Keratinocyte (primary cell): ENCODE measurements around the gene NDUFA9. TPM values are rescaled to one million over a fixed set of nuclear protein-coding genes. Genes with fewer than 3 reads are reported as not detected.

ENCODE experiments used
- DNase-seq: peaks from one replicate; pipeline ENCODE4 v3.0.0-alpha.2; 2011; ENCODE audit warnings: low read depth, missing footprints, low spot score
- FAIRE-seq: peaks from 2 replicates; lab custom pipeline; 2011; peaks lifted over from hg19 to GRCh38; lab: Jason Lieb, UNC
- H2AFZ ChIP-seq: 2 replicates; pipeline ENCODE4 v1.6.0; 2012; ENCODE audit warnings: low read length, control low read depth, inconsistent platforms; ENCODE audit not compliant: control insufficient read depth
- H3K27ac ChIP-seq: 2 replicates; pipeline ENCODE4 v1.5.1; 2011; ENCODE audit warnings: low read length; ENCODE audit not compliant: control insufficient read depth, insufficient read depth
- H3K27me3 ChIP-seq: 3 replicates; pipeline ENCODE4 v1.6.0; 2011; ENCODE audit warnings: low read length; ENCODE audit not compliant: control insufficient read depth, insufficient read depth; ENCODE audit errors: extremely low read depth
- H3K36me3 ChIP-seq, 2 experiments: 2 replicates in 1 of 2; 3 replicates in 1 of 2; pipeline ENCODE4 v1.5.1; 2011; ENCODE audit warnings: low read length in 2 of 2, mild to moderate bottlenecking in 1 of 2; ENCODE audit not compliant: control insufficient read depth in 2 of 2, insufficient read depth in 2 of 2; ENCODE audit errors: extremely low read depth in 1 of 2
- H3K4me1 ChIP-seq: 3 replicates; pipeline ENCODE4 v1.5.1; 2011; ENCODE audit warnings: low read length; ENCODE audit not compliant: control insufficient read depth, insufficient read depth; ENCODE audit errors: extremely low read depth
- H3K4me2 ChIP-seq: 3 replicates; pipeline ENCODE4 v1.6.0; 2011; ENCODE audit warnings: low read depth, low read length; ENCODE audit not compliant: control insufficient read depth, insufficient read depth; ENCODE audit errors: extremely low read depth
- H3K4me3 ChIP-seq, 3 experiments: fragments of 200-600 bp in 1 of 3; sonication (generic) in 1 of 3; 2 replicates in 2 of 3; 3 replicates in 1 of 3; pipeline ENCODE4 v1.5.1; 2011 to 2016; ENCODE audit warnings: low read length in 3 of 3, mild to moderate bottlenecking in 3 of 3, control low read depth in 2 of 3, inconsistent platforms in 1 of 3, low read depth in 1 of 3, mixed read lengths in 1 of 3, mixed run types in 1 of 3, moderate library complexity in 1 of 3; ENCODE audit not compliant: control insufficient read depth in 2 of 3, insufficient read depth in 2 of 3; ENCODE audit errors: extremely low read depth in 1 of 3
- H3K79me2 ChIP-seq: 2 replicates; pipeline ENCODE4 v1.6.0; 2012; ENCODE audit warnings: low read length; ENCODE audit not compliant: control insufficient read depth, insufficient read depth
- H3K9ac ChIP-seq: 3 replicates; pipeline ENCODE4 v1.6.0; 2011; ENCODE audit warnings: low read length; ENCODE audit not compliant: control insufficient read depth, insufficient read depth; ENCODE audit errors: extremely low read depth
- H3K9me1 ChIP-seq: 3 replicates; pipeline ENCODE4 v1.6.0; 2011; ENCODE audit warnings: low read length; ENCODE audit not compliant: control insufficient read depth, insufficient read depth; ENCODE audit errors: extremely low read depth
- H3K9me3 ChIP-seq: 2 replicates; pipeline ENCODE4 v1.5.1; 2012; ENCODE audit warnings: low read depth, low read length; ENCODE audit not compliant: control insufficient read depth
- H4K20me1 ChIP-seq: 3 replicates; pipeline ENCODE4 v1.6.0; 2011; ENCODE audit warnings: low read length; ENCODE audit not compliant: control insufficient read depth, insufficient read depth; ENCODE audit errors: extremely low read depth
- CTCF ChIP-seq, 3 experiments: IDR thresholded peaks in 1 of 3; conservative IDR thresholded peaks in 1 of 3; optimal IDR thresholded peaks in 1 of 3; 2 replicates in 2 of 3; 3 replicates in 1 of 3; pipeline versions ENCODE3 to v1.5.1; 2011; ENCODE audit warnings: low read length in 3 of 3, mild to moderate bottlenecking in 3 of 3, moderate library complexity in 2 of 3, control low read depth in 1 of 3, inconsistent platforms in 1 of 3; ENCODE audit not compliant: insufficient read depth in 2 of 3; ENCODE audit errors: extremely low read depth in 1 of 3
- EZH2 ChIP-seq: IDR thresholded peaks from one replicate; pipeline ENCODE4 v1.6.1; 2012; ENCODE audit warnings: inconsistent platforms, mild to moderate bottlenecking, low read length, moderate library complexity
- dilution Hi-C: fragments of 300-500 bp; cut with MboI; formaldehyde crosslinking; loops from one replicate; pipeline ENCODE4 v1.7.0; 2020; ENCODE audit warnings: low sequenced_read_pairs; ENCODE audit not compliant: extremely low pct_ligation_motif_present
- polyA plus RNA-seq, 5 experiments: library from polyadenylated mRNA; depleted of rRNA in 3 of 5; stranded (reverse) in 3 of 5; stranded (forward) in 1 of 5; unstranded in 1 of 5; fragments of >200 nt; gene quantifications; 1 replicate in 1 of 5; 2 replicates in 3 of 5; 3 replicates in 1 of 5; pipeline versions ENCODE4 v1.2.1 to v1.2.3, GENCODE V29; 2011 to 2012; ENCODE audit warnings: missing spikeins in 2 of 5, low read depth in 1 of 5, low replicate concordance in 1 of 5

Gene NDUFA9
- polyA plus RNA-seq, 1 donor (not counting 4 experiments of a cell fraction or from before 2014, with no cell fraction given), result 84.6 TPM

GRCh38 chr12:4628406-4628805, 20.5 kb upstream of the NDUFA9 start:
- no peak for FAIRE-seq
- no peak overlapping the region for H2AFZ ChIP-seq
- dilution Hi-C loops, result no loop called here
- no peak overlapping the region for H3K27ac ChIP-seq
- no peak overlapping the region for H3K4me3 ChIP-seq
- no peaks in the 10 kb centered on the region for H3K79me2 ChIP-seq
- no peaks in the 10 kb centered on the region for H3K36me3 ChIP-seq
- H3K4me1 ChIP-seq, result no peaks in the 10 kb centered on the region
- TF ChIP-seq EZH2 (no peak), CTCF (optimal IDR thresholded peaks at IDR 0.05 in 1 of 3, IDR thresholded peaks at IDR 0.05 in 1 of 3, conservative IDR thresholded peaks at IDR 0.05 in 1 of 3; ENCODE audit: extremely low read depth in 1 of 3, insufficient read depth in 2 of 3, low read length in 3 of 3) (no peak)
- DNase-seq, result no peak
- H3K9me1 ChIP-seq, result no peaks in the 10 kb centered on the region
- no peak overlapping the region for H3K9ac ChIP-seq
- no peak overlapping the region for H3K4me2 ChIP-seq
- no peaks in the 10 kb centered on the region for H3K27me3 ChIP-seq
- no peaks in the 10 kb centered on the region for H4K20me1 ChIP-seq
- H3K9me3 ChIP-seq, result no peaks in the 10 kb centered on the region

- Histone ChIP-seq H3K4me2 (no peak overlapping the region), H4K20me1 (no peaks in the 10 kb centered on the region), H2AFZ (no peak overlapping the region), H3K4me3 (no peak overlapping the region), H3K9me1 (no peaks in the 10 kb centered on the region), H3K9me3 (no peaks in the 10 kb centered on the region), H3K4me1 (no peaks in the 10 kb centered on the region), H3K9ac (no peak overlapping the region), H3K27ac (no peak overlapping the region), H3K27me3 (no peaks in the 10 kb centered on the region), H3K36me3 (no peaks in the 10 kb centered on the region), H3K79me2 (no peaks in the 10 kb centered on the region)
- no peak for TF ChIP-seq CTCF (optimal IDR thresholded peaks at IDR 0.05 in 1 of 3, IDR thresholded peaks at IDR 0.05 in 1 of 3, conservative IDR thresholded peaks at IDR 0.05 in 1 of 3; ENCODE audit: extremely low read depth in 1 of 3, insufficient read depth in 2 of 3, low read length in 3 of 3)
- no peak for TF ChIP-seq EZH2
- DNase-seq (no peak), FAIRE-seq (no peak)
- dilution Hi-C loops, result no loop called here
These were observed 18.7 kb upstream of the NDUFA9 start for GRCh38 chr12:4630262-4630661.
